ES-I3 (cell line): ENCODE data around the gene AXIN2.
A peak's percentile ranks its signal among the peaks of the same experiment; 100 is the strongest.
"Not testable (repeated sequence)": the region's sequence is repeated elsewhere in the genome, so short reads cannot be mapped to it uniquely, and the experiment has no call there.

Source experiments
- H3K36me3 ChIP-seq: 2 replicates; pipeline ENCODE4 v1.6.1; 2013; ENCODE audit warnings: mild to moderate bottlenecking, low read length, control low read depth, moderate library complexity; ENCODE audit not compliant: insufficient read depth
- H3K4me1 ChIP-seq: 2 replicates; pipeline ENCODE4 v1.6.1; 2013; ENCODE audit warnings: mild to moderate bottlenecking, control low read depth, low read length; ENCODE audit not compliant: insufficient read depth
- H3K9ac ChIP-seq: 2 replicates; pipeline ENCODE4 v1.6.1; 2013; ENCODE audit warnings: low read depth, mild to moderate bottlenecking, low read length, moderate library complexity
- H3K9me3 ChIP-seq: 2 replicates; pipeline ENCODE4 v1.6.1; 2013; ENCODE audit warnings: mild to moderate bottlenecking, low read length, moderate library complexity; ENCODE audit not compliant: control insufficient read depth, insufficient read depth

AXIN2 gene

DNA sequence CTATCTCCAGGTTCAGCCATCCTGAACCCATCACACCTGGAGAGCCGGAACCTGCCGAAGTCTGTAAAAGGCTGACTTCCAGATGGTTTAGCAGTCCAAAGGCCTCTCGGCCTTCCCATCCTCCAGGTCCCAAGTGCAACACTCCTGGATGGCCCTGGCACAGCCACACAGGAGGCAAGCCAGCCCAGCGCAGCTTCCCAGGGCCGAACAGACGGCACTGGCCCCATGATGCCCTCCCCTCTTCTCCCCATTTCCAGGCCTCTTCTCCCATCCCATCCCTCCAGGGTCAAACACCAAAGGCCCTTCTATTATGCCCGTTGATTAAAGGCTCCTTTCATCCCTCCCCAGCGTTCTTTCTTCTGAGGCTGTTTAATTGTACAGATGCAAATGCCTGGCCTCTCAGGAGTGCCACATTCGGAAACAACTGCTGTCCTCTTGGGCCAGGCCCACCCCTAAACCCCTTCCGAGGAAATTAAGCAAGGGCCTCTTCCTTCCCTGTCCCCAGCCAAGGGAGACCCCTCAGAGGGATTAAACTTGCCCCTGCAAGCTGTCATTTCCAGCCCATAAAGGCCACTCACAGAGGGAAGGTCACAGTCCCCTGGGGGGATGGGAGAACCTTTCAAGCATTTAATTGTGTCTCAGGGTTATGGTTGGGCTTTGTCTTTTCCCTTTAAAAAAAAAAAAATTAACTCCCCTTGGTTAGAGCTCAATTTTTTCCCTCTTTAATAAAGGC, 30.8 kb downstream of the AXIN2 start:
- H3K4me1 ChIP-seq = peaks cover 31% of the 10 kb centered on the region
- no peaks in the 10 kb centered on the region for H3K9me3 ChIP-seq
- no peak overlapping the region for H3K9ac ChIP-seq
- peaks cover 33% of the 10 kb centered on the region for H3K36me3 ChIP-seq

DNA sequence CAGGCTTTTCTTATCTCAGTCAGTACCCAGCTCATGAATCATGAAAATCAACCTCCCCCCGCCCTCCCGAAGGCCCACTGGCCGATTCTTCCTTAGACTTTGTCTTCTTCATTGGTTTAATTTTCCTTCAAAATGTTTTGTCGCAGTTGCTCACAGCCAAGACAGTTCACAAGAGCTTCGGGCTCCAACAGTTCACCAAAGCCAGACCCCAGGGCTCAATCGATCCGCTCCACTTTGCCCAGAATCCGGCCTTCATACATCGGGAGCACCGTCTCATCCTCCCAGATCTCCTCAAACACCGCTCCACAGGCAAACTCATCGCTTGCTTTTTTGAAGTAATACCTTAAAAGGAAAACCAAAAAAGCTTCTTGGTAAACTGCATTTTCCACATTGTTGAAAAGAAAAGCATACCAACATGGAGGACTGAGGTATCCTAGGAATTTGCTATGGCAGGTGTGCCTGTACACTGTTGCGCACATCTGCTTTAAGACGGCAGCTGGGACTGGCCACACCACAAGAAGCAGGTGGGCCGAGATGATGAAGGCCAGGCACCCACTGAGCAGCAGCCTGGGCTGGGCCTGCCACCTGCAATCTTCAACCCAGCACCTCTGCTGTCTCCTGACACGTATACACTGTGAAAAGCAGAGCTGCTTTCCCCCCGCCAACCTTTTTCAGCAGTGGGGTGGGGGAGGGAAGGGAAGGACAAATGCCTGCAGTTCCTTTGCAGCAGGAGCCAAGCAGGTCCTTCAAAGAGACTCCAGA, 31.5 kb downstream of the AXIN2 start:
- Histone ChIP-seq H3K9me3 (no peaks in the 10 kb centered on the region), H3K4me1 (peaks cover 31% of the 10 kb centered on the region), H3K9ac (no peak overlapping the region), H3K36me3 (peaks cover 29% of the 10 kb centered on the region)

DNA sequence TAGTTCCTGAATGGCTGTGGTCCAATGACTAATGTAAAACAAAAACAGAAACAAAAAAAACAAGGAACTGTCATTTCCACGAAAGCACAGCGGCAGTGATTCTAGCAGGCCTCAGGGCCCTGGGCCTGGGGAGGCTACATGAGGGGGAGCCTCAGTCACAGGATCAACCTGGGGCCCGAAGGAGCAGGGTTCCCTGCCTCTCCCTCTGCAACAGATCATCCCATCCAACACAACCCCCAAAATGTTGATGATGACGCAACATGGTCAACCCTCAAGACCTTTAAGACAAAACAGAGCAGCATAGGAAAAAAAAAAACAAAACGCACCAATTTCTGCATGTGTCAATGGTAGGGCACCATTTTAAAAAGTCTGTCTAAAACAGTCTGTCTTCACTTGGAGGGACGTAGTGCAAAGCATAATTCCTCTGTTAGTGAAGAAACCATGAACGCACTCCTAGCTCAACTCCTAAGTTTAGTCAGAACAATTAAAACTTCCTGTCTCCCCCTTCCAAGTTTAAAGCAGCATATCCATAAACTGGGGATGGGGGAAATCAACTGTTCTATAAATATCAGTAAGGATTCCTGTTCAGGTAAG, 32.3 kb downstream of the AXIN2 start:
- no peaks in the 10 kb centered on the region for H3K9me3 ChIP-seq
- H3K36me3 ChIP-seq = peaks cover 26% of the 10 kb centered on the region
- H3K4me1 ChIP-seq = peaks cover 31% of the 10 kb centered on the region
- H3K9ac ChIP-seq = no peak overlapping the region

DNA sequence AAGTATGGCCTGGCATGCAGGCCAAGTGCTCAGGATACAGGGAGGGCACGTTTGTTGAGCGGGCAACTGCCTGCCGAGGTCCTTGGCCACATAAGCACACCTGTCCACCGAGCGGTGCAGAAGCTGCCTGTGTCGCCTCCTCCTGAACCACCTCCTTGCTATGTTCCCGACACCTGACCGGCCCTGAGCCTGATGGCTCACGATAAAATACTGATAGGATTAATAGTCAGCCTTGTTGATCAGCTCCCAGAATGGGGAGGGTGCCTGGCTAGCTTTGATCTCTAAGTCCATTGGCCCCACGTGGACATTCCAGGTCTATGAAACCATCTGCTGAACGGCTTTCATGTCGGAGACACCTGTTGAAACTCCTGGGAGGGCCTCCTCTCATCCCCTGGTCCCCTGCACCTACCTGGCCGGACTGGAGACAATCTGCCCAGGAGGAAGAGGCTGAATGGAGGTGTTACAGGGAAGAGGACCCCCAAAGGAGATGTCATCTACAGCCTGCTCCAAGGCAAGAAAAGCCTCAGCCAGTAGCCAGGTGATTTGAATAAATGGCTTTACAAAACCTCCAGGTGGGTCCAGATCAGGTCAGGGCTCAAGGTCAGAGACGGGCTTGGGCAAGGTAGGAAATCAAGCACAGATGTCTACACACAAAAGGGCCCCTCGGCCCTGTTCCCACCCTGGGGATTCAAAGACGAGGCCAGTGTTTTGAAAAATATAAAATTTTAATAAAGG, 33.4 kb downstream of the AXIN2 start:
- Histone ChIP-seq H3K4me1 (peaks cover 33% of the 10 kb centered on the region), H3K9me3 (no peaks in the 10 kb centered on the region), H3K36me3 (peaks cover 17% of the 10 kb centered on the region), H3K9ac (no peak overlapping the region)

DNA sequence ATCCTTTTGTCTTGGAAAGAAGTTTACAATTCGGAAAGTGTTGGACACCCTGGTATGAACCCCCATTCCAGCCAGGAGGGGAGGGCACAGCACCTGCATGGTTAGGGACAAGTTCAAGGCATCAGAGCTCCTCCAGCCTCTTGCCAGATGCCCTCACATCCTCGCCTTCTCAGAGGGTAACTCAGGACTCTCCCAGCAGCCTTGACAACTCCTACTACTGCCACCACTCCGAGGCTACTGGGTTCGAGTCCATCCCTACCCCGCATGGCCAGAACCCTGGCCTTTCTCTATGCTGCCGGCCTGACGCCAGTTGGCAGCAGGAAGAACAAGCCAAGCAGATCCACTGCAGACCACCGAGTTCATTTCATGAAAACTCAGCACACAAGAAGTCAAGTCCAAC, 34.1 kb downstream of the AXIN2 start:
- peaks cover 12% of the 10 kb centered on the region for H3K36me3 ChIP-seq
- peaks cover 31% of the 10 kb centered on the region for H3K4me1 ChIP-seq
- no peaks in the 10 kb centered on the region for H3K9me3 ChIP-seq
- no peak overlapping the region for H3K9ac ChIP-seq

DNA sequence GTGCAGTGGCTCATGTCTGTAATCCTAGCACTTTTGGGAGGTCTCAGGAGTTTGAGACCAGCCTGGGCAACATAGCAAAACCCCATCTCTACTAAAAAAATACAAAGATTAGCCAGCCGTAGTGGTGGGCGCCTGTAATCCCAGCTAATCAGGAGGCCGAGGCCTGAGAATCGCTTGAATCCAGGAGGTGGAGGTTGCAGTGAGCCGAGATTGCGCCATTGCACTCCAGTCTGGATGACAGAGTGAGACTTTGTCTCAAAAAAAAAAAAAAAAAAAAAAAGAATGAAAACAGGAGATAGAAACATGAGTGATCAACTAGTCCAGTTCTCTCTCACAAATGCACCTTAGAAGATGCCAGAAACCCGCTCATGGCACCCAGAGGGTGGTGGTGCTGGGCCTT, 34.6 kb downstream of the AXIN2 start:
- H3K9ac ChIP-seq, H3K9me3 ChIP-seq, H3K36me3 ChIP-seq: not testable (repeated sequence)
- peaks cover 26% of the 10 kb centered on the region for H3K4me1 ChIP-seq

DNA sequence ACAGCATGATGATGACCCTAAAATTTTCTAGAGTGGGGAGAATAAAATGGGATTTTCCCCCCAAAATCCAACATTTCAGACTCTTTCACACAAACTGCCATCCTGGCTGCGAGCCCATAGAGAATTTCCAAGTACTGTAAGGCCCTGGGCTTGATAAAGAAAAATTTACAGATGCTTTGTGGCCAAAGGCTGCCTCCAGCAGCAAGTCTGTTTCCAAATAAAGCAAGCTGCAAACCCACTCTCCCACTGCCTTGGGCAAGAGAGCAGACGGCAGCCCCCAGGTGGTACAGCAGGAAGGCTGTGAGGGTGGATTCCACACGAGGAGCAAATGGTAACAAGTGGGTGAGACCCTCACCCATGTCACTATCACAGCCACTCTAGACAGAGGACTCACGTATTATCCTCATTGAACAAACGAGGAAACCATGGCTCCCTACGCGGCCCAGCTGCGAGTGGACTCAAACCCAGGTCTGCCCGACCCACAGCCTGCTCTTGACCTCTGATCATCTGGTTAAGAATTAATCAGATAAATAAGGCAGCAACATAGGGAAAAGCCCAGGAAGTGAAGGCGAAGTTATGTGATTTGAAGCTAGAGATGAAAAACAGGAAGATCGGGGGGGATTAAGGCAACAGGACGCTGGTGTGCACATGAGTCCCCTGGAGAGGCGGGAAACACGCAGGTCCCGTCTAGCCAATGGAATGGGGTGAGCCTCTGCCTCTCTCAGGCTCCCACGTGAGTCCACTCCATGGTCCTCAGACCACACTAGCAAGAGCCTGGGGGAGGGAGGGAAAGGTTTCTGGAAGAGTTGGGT, 37.4 kb downstream of the AXIN2 start:
- peaks cover under 1% of the 10 kb centered on the region; the same call in 1 of the 2 replicates for H3K36me3 ChIP-seq
- H3K9me3 ChIP-seq = no peaks in the 10 kb centered on the region
- no peak overlapping the region for H3K9ac ChIP-seq
- H3K4me1 ChIP-seq = peaks cover 8% of the 10 kb centered on the region; the same call in 1 of the 2 replicates

DNA sequence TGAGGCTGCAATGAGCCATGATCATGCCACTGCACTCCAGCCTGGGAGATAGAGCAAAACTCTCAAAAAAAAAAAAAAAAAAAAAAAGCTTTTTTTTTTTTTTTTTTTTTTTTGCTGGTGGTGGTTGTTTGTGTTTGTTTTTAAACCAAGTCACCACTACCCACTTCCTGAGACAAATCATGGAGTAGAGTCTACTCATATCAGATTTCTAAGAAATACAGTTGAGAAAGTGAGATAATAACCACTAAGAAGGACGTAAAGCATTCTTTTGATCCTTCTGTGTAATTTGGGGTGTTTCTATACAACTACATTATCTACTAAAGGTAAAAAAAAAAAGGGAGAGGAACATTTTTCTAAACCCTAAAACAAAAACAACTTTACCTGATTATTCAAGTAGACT, 38.0 kb downstream of the AXIN2 start:
- Histone ChIP-seq H3K9me3 (no peaks in the 10 kb centered on the region; the same call in 1 of the 2 replicates), H3K36me3 (no peaks in the 10 kb centered on the region), H3K4me1 (peaks cover 8% of the 10 kb centered on the region; the same call in 1 of the 2 replicates), H3K9ac (no peak overlapping the region)

DNA sequence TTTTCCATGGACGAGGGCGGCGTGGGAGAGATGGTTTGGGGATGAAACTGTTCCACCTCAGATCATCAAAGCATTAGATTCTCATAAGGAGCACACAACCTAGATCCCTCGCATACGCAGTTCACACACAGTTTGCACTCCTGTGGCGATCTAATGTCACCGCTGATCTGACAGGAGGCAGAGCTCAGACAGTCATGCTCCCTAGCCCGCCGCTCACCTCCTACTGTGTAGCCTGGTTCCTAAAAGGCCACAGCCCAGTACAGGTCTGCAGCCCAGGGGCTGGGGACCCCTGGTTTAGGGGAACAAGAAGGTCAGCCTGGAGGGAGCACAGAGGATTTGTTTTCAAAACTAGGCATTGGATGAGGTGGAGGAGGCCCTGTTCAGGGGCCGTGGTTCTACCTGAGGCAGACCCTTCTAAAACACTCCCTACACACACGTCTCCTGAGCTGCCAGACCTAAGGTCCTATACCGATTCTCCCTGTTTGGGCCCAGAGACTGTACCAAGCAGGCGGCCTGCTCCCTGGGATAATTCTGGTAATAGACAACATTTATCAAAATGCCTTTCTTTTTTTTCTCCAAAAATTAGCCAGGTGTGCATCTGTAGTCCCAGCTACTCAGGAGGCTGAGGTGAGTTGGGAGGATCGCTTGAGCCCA, 38.6 kb downstream of the AXIN2 start:
- H3K4me1 ChIP-seq = peaks cover 8% of the 10 kb centered on the region; the same call in 1 of the 2 replicates
- no peaks in the 10 kb centered on the region; the same call in 1 of the 2 replicates for H3K9me3 ChIP-seq
- no peaks in the 10 kb centered on the region for H3K36me3 ChIP-seq
- H3K9ac ChIP-seq = no peak overlapping the region

DNA sequence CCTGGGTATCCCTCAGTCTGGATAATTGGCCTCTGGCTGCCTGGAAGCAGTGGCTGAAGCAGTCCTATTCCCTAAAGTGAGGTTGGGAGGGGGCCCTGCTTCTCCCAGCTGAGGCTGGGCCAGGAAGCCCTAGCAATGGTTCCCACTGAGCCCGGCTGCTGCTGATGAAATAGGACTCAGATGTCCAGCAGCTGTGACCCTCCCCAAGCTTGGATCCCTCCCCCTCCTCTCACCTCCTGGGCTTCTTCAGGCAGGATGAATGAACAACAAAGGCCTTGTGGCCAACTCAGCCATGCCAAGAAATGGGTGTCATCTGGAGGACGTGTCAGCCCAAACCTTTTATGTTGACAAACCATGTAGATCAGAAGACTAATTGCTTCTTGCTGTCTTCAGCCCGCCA, 42.0 kb downstream of the AXIN2 start:
- Histone ChIP-seq H3K36me3 (no peaks in the 10 kb centered on the region), H3K9me3 (no peaks in the 10 kb centered on the region; the same call in 1 of the 2 replicates), H3K9ac (no peak overlapping the region), H3K4me1 (peaks cover 22% of the 10 kb centered on the region; the same call in 1 of the 2 replicates)

DNA sequence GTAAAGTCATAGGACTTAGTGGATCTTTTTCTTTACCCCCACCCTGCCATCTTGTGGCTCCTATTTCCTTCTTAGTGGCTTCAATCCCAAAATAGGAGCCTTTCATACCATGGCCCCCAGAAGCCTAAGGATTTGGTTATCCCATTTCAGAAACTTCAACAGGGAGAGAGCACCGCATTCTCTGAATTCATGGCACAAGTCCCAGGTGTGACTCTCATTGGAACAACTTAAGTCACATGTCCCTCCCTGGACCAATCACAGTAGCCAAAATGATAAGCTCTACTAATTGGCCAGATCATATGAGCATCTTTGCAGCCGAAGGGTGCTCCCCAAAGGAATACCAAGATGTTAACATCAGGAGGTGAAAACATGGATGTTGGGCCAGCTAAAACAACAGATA, 43.2 kb downstream of the AXIN2 start:
- Histone ChIP-seq H3K36me3 (no peaks in the 10 kb centered on the region), H3K9me3 (no peaks in the 10 kb centered on the region; the same call in 1 of the 2 replicates), H3K9ac (no peak overlapping the region), H3K4me1 (peaks cover 18% of the 10 kb centered on the region; the same call in 1 of the 2 replicates)

DNA sequence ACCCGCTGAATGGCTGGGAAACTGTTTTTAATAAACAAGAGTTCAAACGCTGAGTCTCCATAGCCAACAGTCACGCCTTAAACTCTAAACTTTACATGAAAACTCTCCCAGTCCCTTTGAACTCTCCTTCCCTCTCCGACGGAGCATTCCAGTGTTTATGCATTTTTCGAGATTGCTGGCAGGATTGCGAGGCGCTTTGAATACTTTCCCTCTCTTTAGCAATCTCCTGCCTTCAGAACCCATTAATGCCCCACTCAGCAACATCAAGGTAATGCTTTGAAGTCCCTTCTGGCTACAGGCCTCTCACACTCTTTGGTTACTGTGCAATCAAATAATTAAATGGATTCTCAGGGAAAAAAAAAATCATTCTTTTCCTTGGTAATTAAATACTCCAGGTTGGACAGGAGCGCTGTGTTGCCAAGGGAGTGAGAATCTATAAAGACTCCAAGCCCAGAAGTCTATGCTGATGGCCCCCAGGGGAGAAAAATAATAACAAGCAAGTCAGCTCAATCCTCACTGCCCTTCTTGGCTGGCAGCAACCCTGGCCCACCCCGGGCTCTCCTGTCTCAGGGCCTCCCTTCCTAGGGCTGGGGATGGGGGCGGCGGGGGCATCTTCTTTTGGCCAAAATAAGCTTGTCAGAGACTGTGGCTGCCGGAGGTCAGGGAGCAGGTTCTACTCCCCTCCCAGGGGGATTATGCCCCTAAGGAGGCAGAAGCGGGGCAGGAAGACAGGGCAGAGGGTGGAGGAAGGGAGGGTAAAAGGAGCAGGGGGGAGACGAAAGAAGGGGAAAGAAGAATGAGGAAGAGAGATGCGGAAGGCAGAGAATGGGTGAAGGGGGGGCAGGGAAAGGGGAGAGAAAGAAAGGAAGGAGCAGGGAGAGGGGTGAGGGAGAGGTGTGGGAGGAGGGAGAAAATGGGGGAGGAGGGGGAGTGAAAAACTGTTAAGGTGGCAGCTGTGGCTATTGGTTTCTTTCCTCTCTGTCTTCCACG, 45.2 kb downstream of the AXIN2 start:
- Histone ChIP-seq H3K4me1 (peaks cover 13% of the 10 kb centered on the region; the same call in 1 of the 2 replicates), H3K9ac (peak overlapping the region; percentile 39), H3K9me3 (no peaks in the 10 kb centered on the region; the same call in 1 of the 2 replicates), H3K36me3 (no peaks in the 10 kb centered on the region)
